HG02763 (cell line): Measurements from ENCODE around the gene GRIA4.
"Not testable (repeated sequence)": the region's sequence is repeated elsewhere in the genome, so short reads cannot be mapped to it uniquely, and the experiment has no call there.

Experiments
- ATAC-seq: cut with Tn5 transposase; IDR thresholded peaks from one replicate; pipeline ENCODE4 v1.9.1; 2021; ENCODE audit warnings: mild to moderate bottlenecking, moderate library complexity; ENCODE audit not compliant: unreplicated experiment

GRIA4 gene

GRCh38 chr11:105785850-105786249 lies 176.0 kb downstream of the GRIA4 start:
- not testable (repeated sequence) for ATAC-seq

DNA sequence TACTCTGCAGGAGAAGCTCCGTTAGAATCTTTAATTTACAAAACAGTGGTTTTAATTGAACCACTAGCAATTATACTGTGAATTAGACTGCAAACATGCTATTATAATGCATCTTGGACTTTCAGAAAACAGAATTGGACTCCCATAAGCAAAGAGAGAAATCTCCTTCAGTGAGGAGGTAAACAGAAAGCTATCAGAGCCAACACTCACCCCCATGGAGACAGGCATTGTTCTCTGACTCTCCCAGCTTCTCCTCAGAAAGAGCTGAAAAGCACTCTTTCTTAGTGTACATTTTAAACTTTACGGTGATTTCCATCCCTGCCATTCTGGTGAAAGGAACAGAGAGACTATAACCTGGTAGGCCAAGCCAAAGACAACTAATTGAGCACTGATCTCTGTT lies 176.9 kb downstream of the GRIA4 start:
- ATAC-seq = no peak

- no peak for ATAC-seq
Observed at GRCh38 chr11:105789579-105790420, 179.9 kb downstream of the GRIA4 start.

GRCh38 chr11:105790840-105791239 lies 181.0 kb downstream of the GRIA4 start:
- no peak for ATAC-seq

DNA sequence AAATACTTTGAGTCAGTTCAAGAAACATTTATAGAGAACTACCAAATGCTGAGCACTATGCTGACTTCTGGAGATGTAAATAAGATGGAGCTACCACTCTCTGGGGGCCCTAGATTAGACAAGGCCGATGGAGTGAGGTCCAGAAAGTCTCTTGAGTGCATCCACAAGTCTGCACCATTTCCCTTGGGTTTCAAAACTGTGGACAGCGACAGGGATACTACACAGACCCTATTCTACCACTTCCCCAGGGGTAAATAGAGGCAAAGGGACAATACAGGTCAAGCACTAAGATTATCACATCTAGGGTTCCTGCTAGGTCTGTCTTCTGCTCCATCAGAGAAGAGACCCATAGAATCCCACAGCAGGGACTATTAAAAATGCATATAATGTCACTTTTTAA lies 183.2 kb downstream of the GRIA4 start:
- no peak for ATAC-seq

DNA sequence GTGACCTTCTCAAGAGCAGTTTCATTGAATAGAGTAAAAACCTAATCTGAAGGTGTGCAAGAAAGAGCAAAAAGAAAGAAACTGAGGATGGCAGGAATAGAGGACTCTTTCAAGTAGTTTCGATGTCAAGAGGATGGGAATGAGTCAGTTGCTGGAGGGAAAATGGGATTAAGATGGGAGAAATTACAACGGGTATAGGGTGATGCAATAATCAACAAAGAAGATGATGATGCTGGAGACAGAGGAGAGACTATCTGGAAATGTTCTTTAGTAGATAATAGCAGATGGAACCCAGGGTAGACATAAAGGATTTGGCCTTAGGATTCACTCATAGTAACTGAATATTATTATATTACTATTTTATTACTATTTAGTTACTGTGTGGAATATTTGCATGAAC lies 189.4 kb downstream of the GRIA4 start:
- no peak for ATAC-seq

DNA sequence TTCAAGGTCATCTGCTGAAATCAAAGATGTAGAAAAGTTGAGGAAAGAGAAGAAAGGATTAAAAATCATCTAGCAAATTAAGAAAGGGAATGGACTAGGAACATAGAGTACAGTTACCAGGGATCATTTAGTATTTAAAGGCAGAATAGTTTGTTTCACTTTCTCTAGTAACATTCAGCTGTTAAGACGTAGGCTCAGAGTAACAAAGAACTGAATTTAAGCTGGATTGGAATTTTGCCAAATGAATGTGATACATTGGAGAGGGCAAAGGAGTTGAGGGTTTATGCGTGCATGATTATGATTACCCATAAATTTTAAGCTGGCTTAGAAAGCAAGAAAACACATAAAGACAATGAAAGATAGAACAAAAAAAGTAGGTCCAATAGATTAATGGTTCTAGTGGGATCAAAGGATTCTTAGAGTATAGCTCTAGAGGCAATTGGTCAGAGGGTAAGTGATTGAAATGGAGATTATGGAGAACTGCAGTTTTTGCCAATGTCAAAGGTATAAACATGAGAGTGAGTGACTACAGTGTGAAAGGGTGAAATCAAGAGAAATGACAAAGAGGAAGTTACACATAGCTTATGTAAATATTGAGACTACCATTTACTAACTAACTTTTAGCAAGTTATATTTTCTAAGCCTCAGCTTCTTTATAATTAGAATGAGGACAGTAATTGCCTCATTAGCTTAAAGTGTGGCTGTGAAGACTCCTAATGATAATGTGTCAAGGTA lies 190.0 kb downstream of the GRIA4 start:
- ATAC-seq = no peak

DNA sequence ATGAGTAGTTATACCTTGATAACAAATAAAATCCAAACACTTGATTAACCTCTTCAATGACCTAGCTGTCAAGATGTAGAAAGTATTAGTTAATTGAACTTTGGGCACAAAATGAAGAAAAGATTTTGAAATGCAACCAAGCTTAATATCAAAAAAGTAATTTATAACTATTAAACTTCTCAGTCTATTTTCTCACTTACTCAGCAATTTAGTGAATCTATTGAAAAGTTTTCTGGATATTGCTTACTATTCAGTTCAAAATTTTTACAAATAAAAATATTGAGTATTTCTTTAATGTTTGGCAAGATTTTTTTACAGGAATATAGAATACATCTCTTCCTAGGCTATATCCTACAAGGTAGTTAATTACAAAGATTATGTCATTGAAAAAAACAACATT lies 192.5 kb downstream of the GRIA4 start:
- ATAC-seq = no peak

DNA sequence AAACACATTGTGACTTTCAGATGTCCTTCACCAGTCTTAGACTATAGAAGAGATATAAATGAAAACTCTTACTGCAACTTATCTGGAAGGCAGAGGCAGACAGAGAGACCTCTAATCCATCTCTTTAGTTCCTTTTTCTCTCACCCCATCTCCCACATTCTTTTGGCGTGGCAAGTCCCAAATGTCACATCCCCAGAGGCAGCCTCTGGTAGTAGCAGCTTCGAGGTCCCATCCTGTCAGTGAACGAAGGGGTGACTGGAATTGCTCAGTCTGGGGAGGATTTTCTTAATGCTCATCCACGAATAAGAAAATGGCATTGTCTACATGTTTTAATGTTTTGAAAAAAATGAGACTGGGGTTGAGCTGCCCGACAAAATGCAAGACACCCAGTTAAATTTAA lies 201.4 kb downstream of the GRIA4 start:
- no peak for ATAC-seq

GRCh38 chr11:105821372-105821771 lies 211.5 kb downstream of the GRIA4 start:
- ATAC-seq = no peak

- no peak for ATAC-seq
Observed at GRCh38 chr11:105821781-105822180, 211.9 kb downstream of the GRIA4 start.

- ATAC-seq = no peak
Observed at GRCh38 chr11:105823495-105824033, 213.7 kb downstream of the GRIA4 start.

- ATAC-seq = no peak
Observed at GRCh38 chr11:105824457-105825013, 214.7 kb downstream of the GRIA4 start.

GRCh38 chr11:105825141-105825540 lies 215.3 kb downstream of the GRIA4 start:
- ATAC-seq = no peak

GRCh38 chr11:105827906-105828305 lies 218.0 kb downstream of the GRIA4 start:
- no peak for ATAC-seq

DNA sequence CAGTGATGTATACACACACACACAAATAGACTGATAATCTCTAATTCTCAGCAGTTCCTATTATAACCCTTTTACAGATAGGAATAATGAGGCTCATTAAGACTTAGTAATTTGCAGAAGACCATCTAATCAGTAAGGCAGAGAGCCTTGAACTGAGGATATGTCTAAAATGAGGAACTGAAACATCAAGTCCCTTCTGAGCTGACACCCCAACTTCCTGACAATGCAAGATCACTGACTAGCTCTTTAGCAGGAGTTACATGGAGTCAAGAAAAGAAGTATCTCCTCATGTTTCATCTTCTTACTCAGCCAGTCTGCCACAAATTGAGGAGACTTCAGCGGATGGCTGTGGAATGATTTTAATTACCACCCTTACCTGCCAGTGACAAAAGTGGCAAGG lies 219.2 kb downstream of the GRIA4 start:
- ATAC-seq = peak; percentile 94

- no peak for ATAC-seq
Observed at GRCh38 chr11:105834461-105834860, 224.6 kb downstream of the GRIA4 start.

DNA sequence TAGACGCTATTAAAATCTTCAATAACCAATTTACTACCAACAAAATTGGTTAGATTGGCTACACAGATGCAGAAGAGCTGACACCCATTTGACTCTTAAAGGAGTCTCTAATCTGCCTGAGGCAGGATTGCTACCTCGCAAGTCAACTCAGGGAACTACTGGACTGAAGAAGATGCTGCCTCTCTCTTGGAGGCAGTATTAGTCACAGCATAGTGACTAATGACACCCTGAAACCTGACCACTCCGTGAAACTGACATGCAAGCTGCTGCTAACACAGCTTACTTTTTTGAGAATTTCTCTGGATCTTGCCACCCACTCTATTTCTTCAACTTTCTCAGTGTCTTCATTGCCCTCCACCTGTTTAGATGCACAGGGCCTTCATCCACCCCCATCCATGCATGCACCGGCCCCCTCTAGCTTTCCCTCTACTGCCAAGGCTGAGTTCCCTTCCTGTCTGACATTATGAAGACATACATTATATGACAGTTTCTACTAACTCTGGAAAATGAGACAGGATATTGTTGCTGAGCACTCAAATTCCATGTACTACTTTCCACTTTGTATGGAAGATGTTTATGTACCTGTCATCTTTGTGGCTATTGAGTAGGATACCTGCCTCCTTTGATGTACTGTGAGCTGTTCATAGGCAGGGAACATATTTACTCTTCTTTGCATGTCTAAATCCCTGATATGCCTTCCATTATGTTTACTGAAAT lies 229.0 kb downstream of the GRIA4 start:
- no peak for ATAC-seq

DNA sequence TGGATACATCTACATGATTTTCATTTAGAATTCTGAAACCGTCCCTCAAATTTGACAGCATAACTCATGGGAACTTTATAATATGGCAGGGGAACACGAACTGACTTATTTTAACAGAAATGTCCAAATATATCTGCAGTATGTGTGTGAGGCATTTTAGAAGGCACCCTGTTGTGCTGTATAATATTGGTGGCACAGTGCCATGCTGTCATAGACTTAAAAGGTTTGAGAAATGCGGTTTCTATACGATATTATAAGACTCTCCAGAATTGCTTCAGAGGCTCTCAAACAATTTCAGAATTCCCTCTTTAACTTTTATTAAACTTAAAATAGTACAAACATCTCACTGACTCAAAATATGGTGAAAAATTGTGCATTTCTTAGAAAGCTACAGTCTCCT lies 230.5 kb downstream of the GRIA4 start:
- no peak for ATAC-seq

- ATAC-seq = no peak
Observed at GRCh38 chr11:105852403-105852802, 242.5 kb downstream of the GRIA4 start.

- no peak for ATAC-seq
Observed at GRCh38 chr11:105854269-105854668, 244.4 kb downstream of the GRIA4 start.
